GM19351 (cell line): ENCODE data around the gene SCIN.
A peak's percentile ranks its signal among the peaks of the same experiment; 100 is the strongest.
"Not testable (repeated sequence)": the region's sequence is repeated elsewhere in the genome, so short reads cannot be mapped to it uniquely, and the experiment has no call there.

Experiments
- ATAC-seq: cut with Tn5 transposase; IDR thresholded peaks from one replicate; pipeline ENCODE4 v1.9.1; 2021; ENCODE audit warnings: mild to moderate bottlenecking, moderate library complexity; ENCODE audit not compliant: unreplicated experiment

SCIN gene

DNA sequence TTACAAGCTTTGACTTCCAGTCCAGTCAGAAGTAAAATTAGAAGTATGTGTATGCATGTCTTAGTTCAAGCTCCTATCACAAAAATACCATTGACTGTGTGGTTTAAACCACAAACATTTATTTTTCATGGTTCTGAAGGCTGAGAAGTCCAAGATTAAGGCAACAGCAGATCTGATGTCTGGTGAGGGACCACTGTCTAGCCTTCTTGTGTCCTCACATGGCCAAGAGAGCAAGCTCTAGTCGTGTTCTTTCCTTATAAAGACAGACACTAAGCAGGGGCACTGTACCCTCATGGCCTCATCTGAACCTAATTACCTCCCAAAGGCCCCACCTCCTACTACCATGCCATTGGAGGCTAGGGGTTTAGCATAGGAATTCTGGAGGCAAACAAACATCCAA, 75.6 kb downstream of the SCIN start:
- no peak for ATAC-seq

DNA sequence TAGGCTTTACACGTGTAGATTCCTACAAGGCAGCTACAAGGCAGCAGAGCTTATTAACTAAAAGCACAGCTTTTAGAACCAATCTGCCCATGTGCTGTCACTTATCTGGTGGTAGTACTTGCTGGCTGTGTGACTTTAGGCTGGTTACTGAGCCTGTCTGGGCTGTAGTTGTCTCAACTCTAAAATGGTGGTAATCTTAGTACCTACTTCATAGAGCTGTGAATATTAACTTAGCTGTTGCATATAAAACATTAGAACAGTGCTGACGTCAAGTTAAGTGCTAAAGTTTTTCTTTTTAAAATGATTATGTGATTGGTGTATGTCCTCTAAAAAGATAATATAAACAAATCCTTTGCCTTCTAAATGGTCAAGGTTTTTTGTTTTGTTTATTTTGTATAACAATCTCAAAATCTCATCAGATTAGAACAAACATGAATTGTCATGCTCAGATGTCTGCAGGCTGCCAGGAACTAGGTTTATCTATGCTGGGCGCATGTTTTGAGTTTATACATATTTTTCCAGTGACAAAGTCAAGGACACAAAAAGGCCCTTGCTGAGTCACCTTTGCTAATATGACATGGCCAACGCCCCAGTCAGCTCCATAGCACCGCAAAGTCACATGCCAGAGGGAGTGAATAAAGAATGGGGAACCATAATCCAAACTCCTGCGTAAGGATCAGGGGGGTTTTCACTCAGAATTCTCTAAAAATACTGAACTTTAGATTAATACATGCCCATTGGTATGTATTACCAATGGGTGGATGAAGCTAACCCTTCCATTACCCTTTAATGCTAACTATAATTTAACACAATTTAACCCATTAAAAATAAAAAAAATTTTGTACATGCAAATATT, 77.1 kb downstream of the SCIN start:
- no peak for ATAC-seq

DNA sequence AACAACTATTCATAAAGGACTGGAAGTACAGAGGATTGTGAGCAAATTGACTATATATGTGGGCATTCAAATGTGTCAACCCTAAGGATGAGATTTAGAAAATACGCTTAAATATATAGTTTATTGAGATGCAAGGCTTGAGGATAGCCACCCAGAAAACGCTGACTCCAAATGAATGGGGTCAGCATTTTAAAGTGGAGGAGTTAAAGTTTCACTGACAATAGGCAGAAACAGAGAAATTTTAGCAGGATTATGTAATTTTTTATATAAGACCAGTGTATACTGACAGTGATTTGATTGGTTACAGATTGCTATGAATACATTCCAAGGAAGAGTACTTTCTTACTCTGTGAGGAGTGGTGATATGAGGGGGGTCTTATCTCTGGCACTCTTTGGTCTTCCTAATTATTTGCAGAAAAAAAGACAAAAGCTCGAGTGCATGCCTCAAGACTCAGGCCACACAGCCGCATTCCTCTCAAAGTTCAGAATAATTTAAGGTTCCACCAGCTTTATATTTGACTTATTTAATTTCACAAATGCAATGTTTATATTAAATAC, 78.3 kb downstream of the SCIN start:
- ATAC-seq: no peak

DNA sequence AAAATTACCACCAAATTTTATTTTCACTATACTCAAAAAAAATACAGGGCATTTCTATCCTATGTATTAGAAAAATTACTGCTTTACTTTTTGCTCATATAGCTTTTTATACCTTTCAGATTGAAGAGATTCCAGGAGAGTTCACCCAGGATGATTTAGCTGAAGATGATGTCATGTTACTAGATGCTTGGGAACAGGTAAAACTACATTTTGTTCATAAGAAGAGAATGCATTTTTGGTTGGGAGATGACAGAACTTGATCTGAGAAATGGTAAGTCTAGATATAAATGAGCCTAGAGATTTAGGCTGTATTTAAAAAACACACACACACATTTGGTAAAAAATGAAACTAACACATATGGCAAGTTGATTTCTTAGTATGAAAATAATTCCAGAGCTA, 78.8 kb downstream of the SCIN start:
- no peak for ATAC-seq

DNA sequence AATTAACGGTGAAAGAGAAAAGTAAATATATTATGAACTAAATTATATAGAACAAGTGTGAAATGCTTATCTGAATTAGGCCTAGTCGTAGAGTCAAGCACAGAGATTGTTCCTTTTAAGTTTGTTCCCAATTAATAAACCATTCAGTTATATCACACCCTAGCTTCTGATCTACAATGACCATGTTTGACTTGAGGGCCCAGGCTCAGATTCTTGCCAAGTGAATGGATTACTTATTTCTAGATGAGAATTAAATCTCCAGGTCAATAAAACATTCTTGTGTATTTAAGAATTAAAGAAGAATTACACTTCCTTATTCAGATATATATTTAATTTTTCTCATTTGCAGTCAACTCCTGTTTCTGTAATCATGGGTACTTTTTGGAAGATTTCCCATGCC, 79.6 kb downstream of the SCIN start:
- ATAC-seq: no peak

DNA sequence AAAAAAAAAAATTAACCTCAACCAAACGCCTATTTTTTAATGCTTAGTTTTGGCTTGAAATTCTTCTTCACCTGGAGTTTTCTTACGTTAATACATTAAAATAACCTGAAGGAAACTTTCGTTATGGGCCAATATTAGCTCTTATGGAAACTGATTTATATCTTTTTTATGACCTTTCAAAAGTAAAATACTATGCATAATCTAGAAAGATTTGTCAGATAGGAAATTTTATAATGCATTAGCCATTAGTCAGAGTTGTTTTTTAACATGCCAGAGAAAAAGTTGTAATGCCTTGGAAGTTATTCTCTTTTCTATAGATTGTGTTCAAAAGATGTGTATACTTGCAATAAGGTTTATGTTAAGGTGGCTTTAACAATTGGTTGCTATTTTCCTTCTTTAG, 82.6 kb downstream of the SCIN start:
- ATAC-seq: no peak

DNA sequence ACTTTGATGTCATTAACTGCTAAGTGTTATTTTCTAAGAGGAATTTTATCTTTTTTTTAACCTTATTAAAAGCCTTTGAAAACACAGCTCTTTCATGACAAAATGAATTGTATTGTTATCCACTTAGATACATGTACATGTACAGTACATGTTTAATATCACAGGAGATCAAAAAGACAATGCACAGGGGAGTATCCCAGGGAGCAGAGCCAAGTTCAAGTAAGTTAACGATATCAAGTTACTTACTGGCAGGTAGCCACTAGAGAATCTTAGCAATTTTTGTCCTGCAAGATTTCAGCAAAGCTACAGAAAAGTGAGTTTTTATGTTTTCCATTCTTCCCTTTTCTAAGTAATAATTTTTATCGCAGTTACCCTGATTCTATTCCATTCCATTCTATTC, 83.0 kb downstream of the SCIN start:
- no peak for ATAC-seq

DNA sequence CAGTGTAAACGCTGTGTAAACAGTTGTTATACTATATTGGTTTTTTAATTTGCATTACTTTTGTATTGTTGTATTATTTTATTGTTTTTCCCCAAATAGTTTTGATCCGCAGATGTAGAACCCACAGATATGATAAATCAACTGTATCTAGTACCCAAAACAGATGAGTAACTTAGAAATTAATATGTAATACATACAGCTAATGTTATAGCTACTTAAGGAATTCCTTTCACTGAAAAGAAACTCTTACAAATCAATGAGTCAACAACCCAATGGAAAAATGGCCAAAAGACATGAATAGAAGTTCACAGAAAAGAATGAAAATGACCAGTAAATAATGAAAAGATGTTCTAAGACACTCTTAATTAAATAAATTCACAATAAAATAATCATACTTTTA, 84.6 kb downstream of the SCIN start:
- ATAC-seq: no peak

DNA sequence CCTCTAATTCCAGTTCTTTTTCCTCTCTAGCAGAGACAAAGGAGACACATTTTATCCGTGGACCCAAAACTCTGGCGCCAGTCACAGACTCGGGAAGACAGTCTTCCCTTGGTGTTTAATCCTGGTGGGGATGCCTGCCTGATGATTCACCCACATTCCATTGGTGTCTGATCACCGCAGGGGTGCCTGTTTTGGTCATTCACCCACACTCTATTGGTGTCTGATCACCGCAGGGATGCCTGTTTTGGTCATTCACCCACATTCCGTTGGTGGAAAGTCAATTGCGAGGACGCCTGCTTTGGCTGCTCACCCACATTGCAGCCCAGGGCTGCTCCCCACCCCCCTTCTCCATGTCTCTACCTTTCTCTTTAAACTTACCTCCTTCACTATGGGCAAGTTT, 89.9 kb downstream of the SCIN start:
- ATAC-seq: not testable (repeated sequence)

DNA sequence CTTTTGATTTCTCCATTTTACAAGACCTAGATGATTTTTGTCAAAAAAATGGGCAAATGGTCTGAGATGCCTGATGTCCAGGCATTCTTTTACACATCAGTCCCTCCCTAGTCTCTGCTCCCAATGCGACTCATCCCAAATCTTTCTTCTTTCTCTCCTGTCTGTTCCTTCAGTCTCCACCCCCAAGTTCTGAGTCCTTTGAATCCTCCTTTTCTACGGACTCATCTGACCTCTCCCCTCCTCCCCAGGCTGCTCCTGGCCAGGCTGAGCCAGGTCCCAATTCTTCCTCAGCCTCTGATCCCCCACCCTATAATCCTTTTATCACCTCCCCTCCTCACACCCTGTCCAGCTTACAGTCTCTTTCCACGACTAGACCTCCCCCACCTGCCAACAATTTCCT, 90.5 kb downstream of the SCIN start:
- not testable (repeated sequence) for ATAC-seq

DNA sequence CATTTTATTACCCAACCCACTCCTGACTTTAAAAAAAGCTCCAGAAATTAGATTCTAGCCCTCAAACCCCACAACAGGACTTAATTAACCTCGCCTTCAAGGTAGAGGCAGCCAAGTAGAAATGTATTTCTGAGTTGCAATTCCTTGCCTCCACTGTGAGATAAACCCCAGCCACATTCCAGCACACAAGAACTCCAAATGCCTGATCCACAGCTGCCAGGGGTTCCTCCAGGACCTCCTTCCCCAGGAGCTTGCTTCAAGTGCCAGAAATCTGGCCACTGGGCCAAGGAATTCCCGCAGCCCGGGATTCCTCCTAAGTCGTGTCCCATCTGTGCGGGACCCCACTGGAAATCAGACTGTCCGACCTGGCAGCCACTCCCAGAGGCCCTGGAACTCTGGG, 91.1 kb downstream of the SCIN start:
- no peak for ATAC-seq

DNA sequence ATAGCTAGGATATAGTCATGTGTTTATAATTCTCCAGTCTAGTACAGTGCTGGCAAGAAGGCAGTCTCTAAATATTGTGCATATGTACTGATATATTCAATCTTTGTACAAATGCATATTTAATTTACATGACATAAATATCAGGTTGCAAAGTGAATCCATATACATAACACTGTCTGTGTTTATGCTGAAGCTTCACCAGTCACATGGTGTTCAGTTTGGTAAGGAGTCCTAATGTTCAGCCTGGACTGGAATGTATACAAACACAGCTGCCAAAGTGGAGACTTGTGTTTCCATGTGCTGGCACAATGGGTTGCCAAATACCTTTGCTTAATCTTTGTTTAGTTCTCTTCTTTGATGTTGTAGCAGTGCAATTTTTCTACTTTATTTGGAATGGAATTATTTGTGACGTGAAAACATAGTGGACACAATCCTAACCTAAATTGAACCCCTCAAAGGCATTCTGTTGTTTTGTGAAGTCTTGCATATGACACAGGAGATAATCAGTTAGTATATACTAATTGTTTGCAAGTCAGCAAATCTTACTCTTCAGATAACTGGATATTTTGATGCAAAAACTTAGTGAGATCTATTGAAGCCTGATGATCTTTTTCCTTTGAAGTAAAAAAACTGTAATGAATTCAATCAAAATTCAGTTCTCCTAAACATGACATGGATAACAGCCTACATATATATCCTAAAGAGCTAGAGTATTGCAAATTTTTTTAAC, 99.6 kb downstream of the SCIN start:
- no peak for ATAC-seq

DNA sequence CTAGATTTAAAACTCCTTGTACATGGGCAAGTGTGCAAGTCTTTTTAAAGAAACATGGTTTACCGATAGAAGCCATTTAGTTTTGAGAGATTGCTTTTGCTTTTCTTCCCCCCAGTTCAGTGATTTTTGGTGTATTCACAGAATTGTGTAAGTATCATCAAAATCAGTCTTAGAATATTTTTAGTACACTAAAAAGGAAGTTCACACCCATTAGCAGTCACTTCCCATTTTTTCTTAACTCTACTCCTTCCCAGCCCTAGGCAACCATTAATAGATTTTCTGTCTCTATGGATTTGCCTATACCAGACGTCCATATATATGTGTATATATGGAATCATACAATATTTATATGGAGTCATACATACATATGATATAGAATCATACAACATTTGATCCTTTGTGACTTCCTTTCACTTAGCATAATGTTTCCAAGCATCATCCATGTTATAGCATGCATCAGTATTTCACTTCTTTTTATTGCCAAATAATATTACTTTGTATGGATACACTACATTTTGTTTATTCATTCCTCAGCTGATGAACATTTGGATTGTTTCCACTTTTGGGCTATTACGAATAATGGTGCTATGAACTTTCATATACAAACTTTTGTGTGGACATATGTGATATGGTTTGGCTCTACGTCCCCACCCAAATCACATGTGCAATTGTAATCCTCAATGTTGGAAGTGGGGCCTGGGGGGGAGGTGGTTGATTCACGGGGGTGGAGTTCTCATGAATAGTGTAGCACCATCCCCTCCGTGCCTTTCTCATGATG, 100.4 kb downstream of the SCIN start:
- no peak for ATAC-seq

DNA sequence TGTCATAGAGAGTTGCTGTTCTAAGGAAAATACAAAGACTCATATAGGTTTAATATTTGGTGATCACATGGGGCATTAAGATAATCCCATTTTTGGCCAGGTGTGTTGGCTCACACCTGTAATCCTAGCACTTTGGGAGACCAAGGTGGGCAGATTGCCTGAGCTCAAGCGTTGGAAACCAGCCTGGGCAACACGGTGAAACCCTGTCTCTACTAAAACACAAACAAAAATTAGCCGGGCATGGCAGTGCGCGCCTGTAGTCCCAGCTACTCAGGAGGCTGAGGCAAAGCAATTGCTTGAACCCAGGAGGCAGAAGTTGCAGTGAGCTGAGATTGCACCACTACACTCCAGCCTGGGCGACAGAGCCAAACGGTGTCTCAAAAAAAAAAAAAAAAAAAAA, 102.9 kb downstream of the SCIN start:
- ATAC-seq: not testable (repeated sequence)

DNA sequence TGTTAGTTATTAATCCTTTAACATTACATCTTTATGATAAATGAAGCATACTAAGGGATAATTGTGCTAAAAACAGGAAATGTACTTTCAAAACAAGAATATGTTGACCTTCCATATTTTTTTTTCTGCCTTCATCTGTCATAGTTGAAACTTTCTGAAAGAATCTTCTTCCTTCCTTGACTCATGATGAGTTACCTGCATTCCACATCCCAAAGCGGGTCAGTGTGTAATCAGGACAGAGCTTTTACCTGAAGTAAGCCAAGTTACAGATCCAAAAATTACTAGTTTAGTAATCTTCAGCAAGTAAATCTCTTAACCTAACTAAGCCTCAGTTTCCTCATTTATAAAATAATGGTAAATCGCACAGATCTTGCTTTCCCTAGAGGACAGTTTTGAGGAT, 103.5 kb downstream of the SCIN start:
- ATAC-seq: no peak

DNA sequence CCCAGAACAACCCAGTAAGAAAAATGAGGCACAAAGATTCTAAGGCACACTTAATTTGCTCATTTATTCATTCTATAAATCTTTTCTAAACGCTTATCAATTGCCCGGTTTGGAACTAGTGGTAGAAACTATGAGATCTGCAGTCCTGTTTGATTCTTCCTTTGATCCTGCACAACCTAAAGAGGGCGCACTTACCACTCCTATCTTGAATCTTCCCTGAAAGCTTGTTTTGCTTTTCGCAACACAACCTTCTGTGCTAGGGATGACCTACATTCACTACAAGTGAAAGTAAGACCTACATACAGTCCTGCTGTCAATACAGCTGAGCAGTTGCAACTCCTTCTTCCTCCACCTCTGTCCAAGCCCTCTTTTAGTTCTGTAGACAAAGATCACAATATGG, 104.3 kb downstream of the SCIN start:
- peak; percentile 69 for ATAC-seq

DNA sequence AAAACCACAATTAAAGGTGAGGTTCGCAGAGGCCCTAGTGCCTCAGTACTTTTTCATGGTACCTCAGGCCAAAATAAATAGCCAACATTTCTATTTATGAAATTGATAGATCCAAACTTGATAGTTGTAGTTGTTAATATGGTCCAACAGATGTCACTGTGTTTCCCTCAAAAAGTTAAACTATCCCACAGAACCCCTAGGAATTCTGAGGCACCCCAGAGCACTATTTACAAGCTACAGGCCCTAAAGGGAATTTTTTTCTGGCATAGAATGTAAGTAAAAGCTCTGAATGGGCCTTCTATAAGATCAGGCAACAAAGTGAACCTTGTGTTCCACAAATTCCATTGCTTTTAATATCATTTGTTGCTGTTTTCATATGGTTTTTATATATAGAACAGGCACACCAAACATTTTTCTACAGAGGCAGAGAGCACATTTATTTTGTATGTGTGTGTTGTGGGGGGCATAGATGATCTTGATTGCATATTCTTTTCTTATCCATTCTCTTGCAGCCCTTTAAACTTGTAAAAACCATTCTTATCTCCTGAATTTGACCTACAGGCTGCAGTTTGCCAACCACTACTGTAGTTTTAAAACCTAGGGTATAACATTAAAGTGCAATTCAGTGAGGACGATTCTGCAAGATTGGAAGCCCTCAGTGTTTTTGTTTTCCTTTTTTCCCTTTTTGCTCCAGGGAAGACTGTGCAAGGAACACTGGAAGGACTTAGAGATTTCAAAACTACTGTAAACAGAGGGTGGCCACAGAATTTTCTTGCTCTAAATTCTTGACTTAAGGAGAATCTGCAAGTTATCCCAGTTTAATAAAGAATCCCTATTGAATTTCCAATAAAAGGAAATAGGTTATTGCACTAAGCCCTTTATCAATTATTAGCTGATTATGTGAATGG, 113.4 kb downstream of the SCIN start:
- ATAC-seq: no peak

DNA sequence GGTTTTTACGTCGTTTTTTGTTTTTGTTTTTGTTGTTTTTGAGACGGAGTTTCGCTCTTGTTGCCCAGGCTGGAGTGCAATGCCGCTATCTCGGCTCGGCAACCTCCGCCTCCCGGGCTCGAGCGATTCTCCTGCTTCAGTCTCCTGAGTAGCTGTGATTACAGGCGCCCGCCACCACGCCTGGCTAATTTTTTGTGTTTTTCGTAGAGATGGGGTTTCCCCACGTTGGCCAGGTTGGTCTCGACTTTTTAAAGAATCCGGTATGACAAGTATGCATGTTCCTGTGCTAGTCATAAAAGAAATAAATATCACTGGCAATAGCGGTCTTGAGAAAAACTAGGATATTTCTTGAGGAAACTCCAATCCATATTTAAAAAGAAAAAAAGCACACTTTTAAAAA, 114.2 kb downstream of the SCIN start:
- no peak for ATAC-seq

DNA sequence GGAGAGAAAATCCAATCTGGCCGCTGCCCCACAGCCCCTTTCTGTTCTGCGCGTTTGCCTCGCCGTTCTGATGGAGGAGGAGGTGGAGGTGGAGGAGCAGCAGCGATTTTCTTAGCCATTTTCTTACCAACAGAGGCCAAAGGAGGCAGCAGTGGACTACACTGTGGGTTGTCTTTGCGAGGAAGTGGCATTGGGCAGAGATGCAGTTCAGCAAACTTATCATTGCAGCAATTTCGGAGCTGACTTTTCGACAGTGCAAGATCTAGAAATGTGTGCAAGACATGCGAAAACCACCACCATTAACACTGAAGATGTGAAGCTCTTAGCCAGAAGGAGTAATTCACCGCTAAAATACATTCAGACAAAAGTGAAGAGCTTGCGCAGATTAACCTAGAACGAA, 115.0 kb downstream of the SCIN start:
- ATAC-seq: no peak

DNA sequence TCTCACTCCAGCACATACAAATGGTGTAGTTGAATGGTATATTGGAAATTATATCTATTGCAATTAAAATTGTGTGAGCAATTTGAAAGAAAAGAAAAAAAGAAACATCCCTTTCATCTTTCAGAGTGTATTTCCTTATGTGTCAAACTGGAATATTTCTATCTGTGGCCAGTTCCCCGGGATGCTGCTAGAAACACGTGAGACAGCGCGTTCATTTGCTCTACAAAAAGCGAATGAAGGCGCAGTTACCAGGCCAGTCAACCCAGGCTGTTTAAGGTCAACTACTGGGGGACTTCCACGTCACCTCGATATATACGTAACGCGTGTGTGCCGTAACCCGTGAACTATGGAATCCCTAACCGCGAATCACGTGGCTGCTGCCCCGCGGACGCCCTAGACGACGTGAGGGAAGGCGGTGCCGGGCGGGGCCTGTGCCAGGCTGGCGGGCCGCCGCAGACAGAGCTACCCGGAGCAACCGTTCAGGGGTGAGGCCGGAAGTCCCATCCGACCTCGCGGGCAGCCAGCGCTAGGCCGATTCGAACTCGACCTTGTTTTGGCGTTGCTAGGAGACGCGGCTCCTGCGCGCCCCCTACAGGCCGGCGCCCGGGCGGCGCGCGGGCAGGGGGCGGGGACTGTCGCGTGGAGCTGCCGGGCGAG, 115.8 kb downstream of the SCIN start:
- peak; percentile 74 for ATAC-seq
